ENCODE results near the gene ADAMTS6. TPM values are rescaled to one million over a fixed set of nuclear protein-coding genes. Genes with fewer than 3 reads are reported as not detected.

ADAMTS6 gene
- total and polyA plus RNA-seq, 2 experiments from 2014 or later, result 3.4 to 21.0 TPM

- no peaks in the 10 kb centered on the region for H3K4me1 ChIP-seq (ENCODE audit: insufficient read depth)
- H3K9me3 ChIP-seq (ENCODE audit: low read depth), result no peaks in the 10 kb centered on the region
- no peak overlapping the region for H3K4me3 ChIP-seq
- no peak for TF ChIP-seq CTCF (IDR thresholded peaks at IDR 0.05; ENCODE audit: poor library complexity)
- no peak for TF ChIP-seq EZH2 (IDR thresholded peaks at IDR 0.05; ENCODE audit: borderline replicate concordance)
- TF ChIP-seq EZH2phosphoT487 (IDR thresholded peaks at IDR 0.05; ENCODE audit: low read depth, severe bottlenecking, unreplicated experiment), result no peak
- no peaks in the 10 kb centered on the region for H3K9me2 ChIP-seq (replicated peaks; ENCODE audit: insufficient read depth)
- H4K20me1 ChIP-seq (ENCODE audit: insufficient read depth, poor library complexity, severe bottlenecking), result no peaks in the 10 kb centered on the region
- H3K79me2 ChIP-seq, result no peaks in the 10 kb centered on the region
- H3K4me2 ChIP-seq, result no peak overlapping the region
- H3K27ac ChIP-seq, result no peak overlapping the region
- H3K27me3 ChIP-seq, result no peaks in the 10 kb centered on the region
- H2AFZ ChIP-seq, result no peak overlapping the region
- DNase-seq (ENCODE audit: low spot score), result no peak
- no peaks in the 10 kb centered on the region for H3K36me3 ChIP-seq (replicated peaks; ENCODE audit: insufficient read depth, low read depth)
Observed at GRCh38 chr5:65461490-65461889, 20.2 kb downstream of the ADAMTS6 start.

DNA sequence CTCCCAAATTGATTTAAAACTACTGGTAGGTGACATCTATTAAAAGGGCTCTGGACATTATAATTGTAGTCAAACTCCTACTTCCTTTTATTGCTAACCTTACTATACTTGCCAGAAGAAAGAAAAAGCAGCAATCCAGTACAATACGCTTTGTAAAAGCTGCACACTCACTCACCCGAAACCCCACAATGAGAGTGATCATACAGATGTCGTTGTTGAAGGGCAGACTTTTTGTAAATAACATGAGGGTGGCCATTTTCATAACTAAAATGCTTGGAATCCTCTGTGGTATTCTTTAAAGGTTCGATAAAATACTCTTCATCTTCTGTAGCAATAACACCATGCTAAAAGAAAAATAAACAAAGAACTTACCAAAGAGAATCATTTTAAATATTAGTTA lies 21.7 kb downstream of the ADAMTS6 start:
- Histone ChIP-seq H3K9me2 (replicated peaks; ENCODE audit: insufficient read depth) (no peaks in the 10 kb centered on the region), H3K27me3 (no peaks in the 10 kb centered on the region), H3K79me2 (no peaks in the 10 kb centered on the region), H3K36me3 (replicated peaks; ENCODE audit: insufficient read depth, low read depth) (no peaks in the 10 kb centered on the region), H3K4me3 (no peak overlapping the region), H3K4me2 (no peak overlapping the region), H2AFZ (no peak overlapping the region), H3K27ac (no peak overlapping the region), H3K4me1 (ENCODE audit: insufficient read depth) (no peaks in the 10 kb centered on the region), H3K9me3 (ENCODE audit: low read depth) (no peaks in the 10 kb centered on the region), H4K20me1 (ENCODE audit: insufficient read depth, poor library complexity, severe bottlenecking) (no peaks in the 10 kb centered on the region)
- TF ChIP-seq CTCF (IDR thresholded peaks at IDR 0.05; ENCODE audit: poor library complexity), result no peak
- no peak for TF ChIP-seq EZH2 (IDR thresholded peaks at IDR 0.05; ENCODE audit: borderline replicate concordance)
- no peak for TF ChIP-seq EZH2phosphoT487 (IDR thresholded peaks at IDR 0.05; ENCODE audit: low read depth, severe bottlenecking, unreplicated experiment)
- 85% methylated on average over 4 of the region's 4 CpGs for WGBS (ENCODE audit: low lambda C conversion rate, missing lambda C conversion rate)
- no peak for DNase-seq (ENCODE audit: low spot score)

DNA sequence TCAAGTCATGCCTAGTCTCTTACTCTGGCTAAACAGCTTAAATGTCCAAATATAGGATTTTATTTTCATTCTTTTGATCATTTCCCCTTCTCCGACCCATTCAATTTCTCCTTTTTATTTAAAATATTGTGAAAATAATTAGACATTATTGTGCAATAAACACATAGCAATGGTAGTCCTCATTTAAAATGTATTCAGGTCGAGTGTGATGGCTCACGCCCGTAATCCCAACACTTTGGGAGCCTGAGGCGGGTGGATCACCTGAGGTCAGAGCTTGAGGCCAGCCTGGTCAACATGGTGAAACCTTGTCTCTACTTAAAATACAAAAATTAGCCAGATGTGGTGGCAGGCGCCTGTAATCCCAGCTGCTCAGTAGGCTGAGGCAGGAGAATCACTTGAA lies 26.7 kb downstream of the ADAMTS6 start:
- H3K27me3 ChIP-seq, result no peaks in the 10 kb centered on the region
- H3K79me2 ChIP-seq, result no peaks in the 10 kb centered on the region
- no peak overlapping the region for H3K4me2 ChIP-seq
- 88% methylated on average over 6 of the region's 6 CpGs for WGBS (ENCODE audit: low lambda C conversion rate, missing lambda C conversion rate)
- no peak overlapping the region for H2AFZ ChIP-seq
- H3K4me3 ChIP-seq, result no peak overlapping the region
- no peak for DNase-seq (ENCODE audit: low spot score)
- TF ChIP-seq CTCF (IDR thresholded peaks at IDR 0.05; ENCODE audit: poor library complexity) (no peak), EZH2 (IDR thresholded peaks at IDR 0.05; ENCODE audit: borderline replicate concordance) (no peak)
- no peaks in the 10 kb centered on the region for H3K9me2 ChIP-seq (replicated peaks; ENCODE audit: insufficient read depth)
- H3K27ac ChIP-seq, result no peak overlapping the region
- H3K9me3 ChIP-seq (ENCODE audit: low read depth), result no peaks in the 10 kb centered on the region
- H3K4me1 ChIP-seq (ENCODE audit: insufficient read depth), result no peaks in the 10 kb centered on the region
- H3K36me3 ChIP-seq (replicated peaks; ENCODE audit: insufficient read depth, low read depth), result no peaks in the 10 kb centered on the region
- H4K20me1 ChIP-seq (ENCODE audit: insufficient read depth, poor library complexity, severe bottlenecking), result no peaks in the 10 kb centered on the region

DNA sequence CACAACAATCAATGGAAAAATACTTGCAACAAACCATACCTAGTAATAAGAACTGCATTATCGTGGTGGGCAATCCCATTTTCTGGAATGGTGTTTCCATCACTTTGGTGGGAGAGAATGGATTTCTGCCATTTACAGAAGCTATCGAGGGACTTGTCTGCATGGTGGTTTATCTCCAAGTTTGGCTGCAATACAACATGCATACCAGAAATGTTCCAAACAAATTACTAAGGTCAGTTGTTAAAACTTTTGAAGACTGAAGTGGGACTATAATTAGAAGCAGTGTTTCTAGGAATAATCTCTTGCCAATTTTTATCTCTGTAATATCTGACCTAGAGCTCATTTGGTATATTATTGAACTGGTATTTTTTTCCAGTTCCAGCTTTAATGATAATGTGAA lies 30.3 kb downstream of the ADAMTS6 start:
- Histone ChIP-seq H3K9me3 (ENCODE audit: low read depth) (no peaks in the 10 kb centered on the region), H3K27me3 (no peaks in the 10 kb centered on the region), H3K79me2 (no peaks in the 10 kb centered on the region), H3K4me2 (no peak overlapping the region), H2AFZ (no peak overlapping the region), H3K9me2 (replicated peaks; ENCODE audit: insufficient read depth) (no peaks in the 10 kb centered on the region), H3K4me3 (no peak overlapping the region), H3K36me3 (replicated peaks; ENCODE audit: insufficient read depth, low read depth) (no peaks in the 10 kb centered on the region), H4K20me1 (ENCODE audit: insufficient read depth, poor library complexity, severe bottlenecking) (no peaks in the 10 kb centered on the region), H3K4me1 (ENCODE audit: insufficient read depth) (no peaks in the 10 kb centered on the region), H3K27ac (no peak overlapping the region)
- TF ChIP-seq EZH2 (IDR thresholded peaks at IDR 0.05; ENCODE audit: borderline replicate concordance) (no peak), CTCF (IDR thresholded peaks at IDR 0.05; ENCODE audit: poor library complexity) (no peak), EZH2phosphoT487 (IDR thresholded peaks at IDR 0.05; ENCODE audit: low read depth, severe bottlenecking, unreplicated experiment) (no peak)
- no peak for DNase-seq (ENCODE audit: low spot score)
- WGBS (ENCODE audit: low lambda C conversion rate, missing lambda C conversion rate), result 88% methylated on average over 2 of the region's 2 CpGs

Measured in hepatocyte (in vitro differentiated cells).